NCI-H226 (cell line): ENCODE measurements around the gene CEP350.
"Not testable (repeated sequence)": the region's sequence is repeated elsewhere in the genome, so short reads cannot be mapped to it uniquely, and the experiment has no call there.

Experiments
- DNase-seq: peaks from one replicate; pipeline ENCODE4 v3.0.0-alpha.2; 2015

Gene CEP350

GRCh38 chr1:179990847-179991246 lies 36.2 kb downstream of the CEP350 start:
- DNase-seq, result no peak

- DNase-seq, result no peak
Measured at GRCh38 chr1:179995576-179995975, 41.0 kb downstream of the CEP350 start.

GRCh38 chr1:179996099-179996498 lies 41.5 kb downstream of the CEP350 start:
- DNase-seq, result no peak

GRCh38 chr1:180000575-180000974 lies 46.0 kb downstream of the CEP350 start:
- DNase-seq, result no peak

GRCh38 chr1:180002437-180002836 lies 47.8 kb downstream of the CEP350 start:
- no peak for DNase-seq

- no peak for DNase-seq
Measured at GRCh38 chr1:180003026-180003695, 48.6 kb downstream of the CEP350 start.

- not testable (repeated sequence) for DNase-seq
Measured at GRCh38 chr1:180006762-180007161, 52.2 kb downstream of the CEP350 start.

- DNase-seq, result no peak
Measured at GRCh38 chr1:180020017-180020416, 65.4 kb downstream of the CEP350 start.

GRCh38 chr1:180026556-180026955 lies 71.9 kb downstream of the CEP350 start:
- DNase-seq, result no peak

- DNase-seq, result peak; percentile 87
Measured at GRCh38 chr1:180027949-180028445, 73.4 kb downstream of the CEP350 start.

- no peak for DNase-seq
Measured at GRCh38 chr1:180028864-180029263, 74.3 kb downstream of the CEP350 start.

- DNase-seq, result no peak
Measured at GRCh38 chr1:180029524-180030135, 75.0 kb downstream of the CEP350 start.

GRCh38 chr1:180031664-180032063 lies 77.1 kb downstream of the CEP350 start:
- DNase-seq, result no peak

- DNase-seq, result no peak
Measured at GRCh38 chr1:180033390-180033789, 78.8 kb downstream of the CEP350 start.

- DNase-seq, result peak; percentile 22
Measured at GRCh38 chr1:180040034-180040433, 85.4 kb downstream of the CEP350 start.

- no peak for DNase-seq
Measured at GRCh38 chr1:180041582-180041981, 87.0 kb downstream of the CEP350 start.

GRCh38 chr1:180042988-180043622 lies 88.5 kb downstream of the CEP350 start:
- DNase-seq, result peak; percentile 79

GRCh38 chr1:180043785-180044184 lies 89.2 kb downstream of the CEP350 start:
- no peak for DNase-seq

GRCh38 chr1:180046674-180047073 lies 92.1 kb downstream of the CEP350 start:
- no peak for DNase-seq

- DNase-seq, result peak; percentile 2
Measured at GRCh38 chr1:180053594-180054567, 99.3 kb downstream of the CEP350 start.

- DNase-seq, result no peak
Measured at GRCh38 chr1:180057883-180058396, 103.3 kb downstream of the CEP350 start.

GRCh38 chr1:180061019-180061418 lies 106.4 kb downstream of the CEP350 start:
- DNase-seq, result no peak
